Stimulated activated CD4-positive, alpha-beta T cell treated with anti-CD3 and anti-CD28 coated beads, Interleukin-12 subunit alpha, Interleukin-12 subunit beta, amount 100 ng/mL, for 4 hours (primary cell): ENCODE results near the gene ERF.

Experiments used
- DNase-seq: peaks from one replicate; pipeline ENCODE4 v3.0.0-alpha.2; 2020

ERF gene

DNA sequence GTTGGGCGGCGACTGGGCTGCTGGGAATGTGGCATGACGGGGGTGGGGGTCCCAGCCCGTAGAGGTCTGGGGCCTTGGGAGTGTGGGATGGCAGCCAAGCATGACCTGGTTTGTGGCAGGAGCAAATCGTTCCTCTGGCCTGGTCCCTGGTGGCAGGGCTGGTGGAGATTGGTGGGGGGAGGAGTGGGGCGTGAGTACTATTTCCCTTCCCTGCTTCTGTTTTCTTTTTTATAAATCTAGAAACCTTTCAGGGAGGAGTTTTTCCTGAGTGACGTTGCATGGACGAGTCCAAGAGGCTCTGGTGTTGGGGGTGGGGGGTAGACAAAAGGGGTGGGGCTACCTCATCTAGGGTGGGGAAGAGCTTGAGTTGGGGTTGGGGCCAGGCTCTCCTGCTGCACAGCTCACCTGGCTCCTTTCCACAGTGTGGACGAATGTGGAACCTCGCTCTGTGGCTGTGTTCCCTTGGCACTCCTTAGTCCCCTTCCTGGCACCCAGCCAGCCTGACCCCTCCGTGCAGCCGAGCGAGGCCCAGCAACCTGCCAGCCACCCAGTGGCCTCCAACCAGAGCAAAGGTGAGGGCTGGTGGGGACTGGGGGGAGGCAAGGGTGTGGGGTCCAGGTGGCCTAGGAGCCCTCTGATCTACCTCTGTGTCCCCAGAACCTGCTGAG, 31.6 kb upstream of the ERF start:
- DNase-seq, result no peak

- no peak for DNase-seq
Observed at GRCh38 chr19:42285988-42286348, 31.0 kb upstream of the ERF start.

GRCh38 chr19:42285541-42285941, 30.6 kb upstream of the ERF start:
- DNase-seq, result no peak

DNA sequence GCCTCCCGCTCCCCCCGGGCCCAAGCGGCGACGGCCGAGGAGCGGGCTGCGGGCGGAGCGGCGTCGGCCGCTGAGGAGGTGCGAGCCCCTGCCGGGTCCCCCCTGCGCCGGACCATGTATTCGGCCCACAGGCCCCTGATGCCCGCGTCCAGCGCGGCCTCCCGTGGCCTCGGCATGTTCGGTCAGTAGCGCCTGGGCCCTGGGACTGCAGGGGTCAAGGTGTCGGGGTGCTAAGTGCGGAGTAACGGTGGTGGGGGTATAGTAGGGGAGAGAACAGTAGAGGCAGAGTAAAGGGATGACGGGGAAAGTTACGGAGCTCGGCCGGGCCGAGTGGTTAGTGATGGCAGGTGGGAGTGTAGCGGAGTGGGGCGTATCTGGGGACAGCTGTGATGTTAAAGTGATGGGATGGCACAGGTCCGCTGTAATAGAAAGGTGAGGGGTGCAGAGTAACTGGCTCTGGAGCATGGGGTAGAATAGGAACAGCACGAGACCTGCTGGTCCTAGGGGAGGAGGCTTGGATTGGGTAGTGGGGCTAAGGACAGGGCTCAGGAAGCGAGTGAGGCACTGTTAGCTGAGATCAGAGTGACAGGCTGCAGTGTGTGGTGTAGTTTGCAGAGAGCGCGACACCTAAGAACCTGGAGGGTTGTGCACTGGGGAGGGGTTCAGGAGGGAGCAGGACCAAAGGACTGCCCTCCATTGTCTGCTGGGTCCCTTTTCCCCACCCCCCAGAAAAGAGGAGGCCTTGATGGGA, 29.8 kb upstream of the ERF start:
- DNase-seq, result no peak

- peak; percentile 82 for DNase-seq
Observed at GRCh38 chr19:42284066-42284501, 29.2 kb upstream of the ERF start.

GRCh38 chr19:42283188-42284065, 28.5 kb upstream of the ERF start:
- DNase-seq, result peak; percentile 96

DNA sequence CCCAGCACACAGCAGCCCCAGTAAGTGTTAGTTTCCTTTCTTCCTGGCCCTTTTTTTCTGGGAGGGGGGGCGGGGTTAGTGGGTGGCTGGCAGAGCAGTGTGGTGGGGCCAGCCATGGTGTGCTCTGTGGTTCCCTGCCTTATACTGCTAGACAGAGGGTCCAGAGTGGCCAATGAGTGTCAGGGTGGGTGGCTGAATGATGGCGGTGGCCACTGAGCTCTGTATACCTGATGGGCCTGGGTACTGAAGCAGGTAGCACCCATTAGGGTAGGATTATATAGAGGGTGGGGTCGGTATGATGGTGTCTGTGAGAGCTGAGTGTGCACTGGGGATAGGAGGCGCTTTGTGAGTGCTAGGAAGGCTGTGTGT, 27.9 kb upstream of the ERF start:
- DNase-seq, result no peak

DNA sequence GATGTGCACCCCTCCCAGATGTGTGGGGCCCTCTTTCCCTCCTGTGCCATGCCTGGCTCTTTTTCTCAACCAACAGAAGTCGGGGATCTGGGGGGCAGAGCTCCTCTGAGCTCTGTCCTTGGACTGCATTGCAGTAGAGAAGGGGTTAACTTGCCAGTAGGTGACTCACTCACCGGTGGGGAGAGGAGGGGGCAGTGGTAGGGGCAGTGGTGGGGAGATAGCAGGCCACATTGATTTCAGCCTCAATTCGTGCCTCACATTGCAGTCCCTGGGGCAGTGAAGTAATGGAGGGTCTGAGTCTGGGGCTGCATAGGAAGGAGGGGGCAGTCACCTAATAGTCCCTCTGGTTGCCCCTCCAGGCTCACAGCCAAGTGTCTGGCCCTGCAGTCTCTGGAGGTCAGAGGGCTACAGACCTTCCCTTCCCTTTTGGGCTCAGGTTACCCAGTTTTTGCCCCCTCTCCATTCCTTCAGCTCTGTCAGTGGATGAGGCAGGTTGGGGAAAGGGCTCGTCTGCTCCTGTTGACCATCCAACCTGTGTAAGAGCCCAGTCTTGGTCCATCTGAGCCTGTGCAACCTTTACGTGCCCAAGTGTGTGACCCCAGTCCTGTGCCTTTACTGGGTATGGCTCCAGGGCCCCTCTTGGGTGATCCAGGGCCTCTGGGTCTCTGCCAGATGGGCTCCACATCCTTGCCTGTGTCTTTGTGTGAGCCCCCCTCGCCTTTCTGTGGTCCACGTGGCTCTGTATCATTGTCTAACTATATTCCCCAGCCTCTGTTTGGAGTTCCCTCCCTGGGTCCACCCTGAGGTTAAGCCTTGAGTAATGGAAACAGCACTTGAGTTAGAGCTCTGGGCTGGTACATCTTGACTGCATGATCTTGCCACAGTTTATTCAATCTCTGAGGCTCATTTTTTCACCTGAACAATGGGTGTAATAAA, 27.2 kb upstream of the ERF start:
- DNase-seq, result no peak

- no peak for DNase-seq
Observed at GRCh38 chr19:42281146-42281826, 26.4 kb upstream of the ERF start.

DNA sequence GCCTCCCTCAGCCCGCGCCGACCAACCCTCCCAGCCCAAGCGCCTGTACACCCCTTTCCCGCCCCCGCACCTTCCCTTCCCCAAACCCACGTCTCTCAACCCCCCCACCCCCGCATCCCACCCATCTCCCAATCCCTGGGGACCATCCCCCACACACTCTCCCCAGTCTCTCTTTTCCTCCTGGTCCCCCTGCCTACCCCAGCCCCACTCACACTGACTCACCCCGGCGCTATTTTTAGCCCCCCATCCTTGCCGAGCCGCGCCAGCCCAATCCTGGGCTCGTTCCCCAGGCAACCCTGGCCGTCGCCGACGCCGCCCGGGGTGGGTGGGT, 25.9 kb upstream of the ERF start:
- no peak for DNase-seq

GRCh38 chr19:42279902-42280814, 25.2 kb upstream of the ERF start:
- peak; percentile 86 for DNase-seq

DNA sequence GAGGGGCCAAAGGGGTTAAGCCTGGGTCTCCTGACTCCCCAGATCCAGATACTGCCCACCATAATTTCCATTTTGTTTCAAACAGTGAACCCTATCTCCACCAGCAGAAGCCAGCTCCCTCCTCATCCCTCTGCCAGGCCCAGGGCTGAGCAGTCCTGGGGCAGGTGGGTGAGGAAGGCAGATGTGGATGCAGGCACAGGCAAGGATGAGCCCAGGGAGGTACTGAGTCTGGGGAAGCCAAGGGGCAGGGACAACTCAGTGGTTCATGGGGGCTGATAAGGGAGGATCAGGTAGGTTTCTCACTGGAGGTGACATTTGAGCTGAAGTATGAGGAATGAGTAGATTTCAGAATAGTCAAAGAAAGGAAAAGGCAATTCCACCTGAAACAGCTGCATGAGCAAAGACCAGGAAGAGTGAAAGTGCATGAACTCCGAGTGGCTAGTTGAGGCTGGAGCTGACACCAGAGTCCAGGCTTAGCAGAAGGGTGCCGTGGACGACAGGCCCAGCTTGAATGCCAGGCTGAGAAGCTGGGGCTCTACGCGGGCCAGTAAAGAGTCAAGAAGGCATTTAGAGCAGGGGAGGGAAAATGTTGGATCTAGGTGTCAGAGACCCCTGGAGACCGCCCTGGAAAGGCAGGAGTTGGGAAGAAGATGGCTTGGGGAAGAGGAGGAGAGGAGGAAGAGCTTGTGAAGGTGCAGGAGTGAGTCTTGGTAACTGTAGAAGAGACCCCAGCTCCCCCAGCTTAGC, 24.4 kb upstream of the ERF start:
- DNase-seq, result no peak

DNA sequence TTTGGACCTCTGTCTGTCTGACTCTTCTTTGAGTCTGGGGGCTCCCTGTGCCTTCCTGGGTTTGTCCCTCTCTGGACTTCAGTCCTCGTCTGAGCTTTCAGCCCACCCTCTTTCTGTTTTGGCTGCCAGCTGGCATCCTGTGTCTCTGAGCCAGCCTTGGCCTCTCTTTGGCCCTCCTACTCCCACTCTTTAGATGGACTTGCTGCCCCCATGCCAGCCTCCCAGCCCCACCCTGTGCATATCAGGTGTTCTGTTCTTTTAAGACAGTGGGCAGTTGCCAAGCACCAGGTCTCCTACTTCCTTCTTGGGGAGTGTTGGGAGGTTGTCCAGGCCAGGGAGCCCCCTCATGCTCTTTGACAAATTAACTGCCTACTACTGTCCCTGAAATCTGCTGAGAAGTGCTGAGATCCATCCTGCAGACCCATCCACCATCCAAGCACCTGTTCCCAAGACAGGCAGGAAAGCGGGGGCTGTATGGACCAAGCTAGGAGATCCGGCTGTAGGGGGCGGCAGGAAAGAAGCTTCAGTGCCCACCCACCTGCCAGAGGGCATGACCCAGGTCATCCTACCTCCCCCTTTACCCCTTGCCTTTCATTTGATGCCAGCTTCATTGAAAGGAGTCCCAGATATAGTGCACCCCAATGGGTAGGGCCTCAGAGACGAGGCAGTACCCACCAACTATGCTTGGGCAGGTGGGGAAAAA, 23.7 kb upstream of the ERF start:
- no peak for DNase-seq

DNA sequence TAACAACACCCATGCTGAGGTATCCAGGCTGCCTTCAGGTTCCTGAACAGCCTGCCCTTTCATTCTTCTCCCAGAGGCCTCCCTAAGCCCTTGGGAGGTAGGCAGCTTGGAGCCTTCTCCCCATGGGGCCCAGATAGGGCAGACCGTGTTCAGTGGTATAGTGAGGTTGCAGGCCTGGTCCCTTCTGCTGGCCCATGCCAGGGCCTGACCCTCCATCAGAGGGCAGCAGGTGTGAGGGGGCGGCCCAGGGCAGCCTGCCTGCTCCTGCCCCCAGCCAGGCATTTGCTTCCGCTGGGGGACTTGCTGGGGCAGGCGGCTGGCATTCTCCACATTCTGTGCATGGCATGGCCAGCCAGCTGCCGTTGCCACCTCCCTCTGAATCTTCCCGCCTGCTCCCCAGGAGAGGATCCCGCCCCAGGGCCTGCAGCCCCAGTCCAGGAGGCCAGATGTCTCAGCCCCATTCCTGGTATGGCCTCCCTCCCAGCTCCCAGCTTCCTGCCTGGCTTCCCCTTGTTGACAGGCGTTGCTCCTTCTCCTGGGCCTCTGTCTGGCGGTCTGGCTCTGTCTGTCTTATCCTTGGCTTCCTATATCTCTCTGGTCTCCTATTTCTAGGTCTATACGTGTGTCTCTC, 23.0 kb upstream of the ERF start:
- DNase-seq, result no peak

- no peak for DNase-seq
Observed at GRCh38 chr19:42276821-42277220, 21.9 kb upstream of the ERF start.

- DNase-seq, result no peak
Observed at GRCh38 chr19:42276284-42276683, 21.4 kb upstream of the ERF start.

GRCh38 chr19:42275517-42275916, 20.6 kb upstream of the ERF start:
- DNase-seq, result no peak

- no peak for DNase-seq
Observed at GRCh38 chr19:42275103-42275502, 20.2 kb upstream of the ERF start.

DNA sequence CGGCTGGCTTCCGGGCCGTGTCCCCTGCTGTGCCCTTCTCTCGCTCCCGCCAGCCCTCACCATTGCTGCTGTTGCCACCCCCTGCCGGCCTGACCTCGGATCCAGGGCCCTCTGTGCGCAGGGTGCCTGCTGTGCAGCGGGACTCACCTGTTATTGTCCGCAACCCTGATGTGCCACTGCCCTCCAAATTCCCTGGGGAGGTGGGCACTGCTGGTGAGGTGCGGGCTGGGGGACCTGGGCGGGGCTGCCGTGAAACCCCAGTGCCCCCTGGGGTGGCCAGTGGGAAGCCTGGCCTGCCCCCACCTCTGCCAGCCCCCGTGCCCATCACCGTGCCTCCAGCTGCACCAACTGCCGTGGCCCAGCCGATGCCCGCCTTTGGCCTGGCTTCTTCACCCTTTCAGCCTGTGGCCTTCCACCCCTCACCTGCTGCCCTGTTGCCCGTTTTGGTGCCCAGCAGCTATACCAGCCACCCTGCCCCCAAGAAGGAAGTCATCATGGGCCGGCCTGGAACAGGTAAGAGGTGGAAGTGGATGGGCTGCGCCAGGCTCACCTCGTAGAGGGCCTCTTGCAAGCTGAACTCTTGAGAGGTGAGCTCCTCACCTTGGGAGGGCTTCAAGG, 19.2 kb upstream of the ERF start:
- no peak for DNase-seq
